Measurements from ENCODE around the gene GLT1D1. TPM values are rescaled to one million over a fixed set of nuclear protein-coding genes. Genes with fewer than 3 reads are reported as not detected.

The GLT1D1 gene
- total and polyA plus RNA-seq, 5 experiments from 2014 or later, result not detected

GRCh38 chr12:128938886-128939285 lies 85.6 kb downstream of the GLT1D1 start:
- POLR2A ChIA-PET, result no interaction called here
- Mint-ChIP-seq H3K27ac (no peak overlapping the region), H3K36me3 (no peaks in the 10 kb centered on the region), H3K27me3 (peaks cover 0 to 4% (median 0%) of the 10 kb centered on the region in 5 donors), H3K9me3 (no peaks in the 10 kb centered on the region), H3K4me3 (no peak overlapping the region), H3K4me1 (no peaks in the 10 kb centered on the region)
- DNase-seq, result no peak
- no peak for ATAC-seq

- no peaks in the 10 kb centered on the region for H3K36me3 Mint-ChIP-seq
- no peak overlapping the region for H3K4me3 Mint-ChIP-seq
These were observed 87.0 kb downstream of the GLT1D1 start for GRCh38 chr12:128940090-128940888.

DNA sequence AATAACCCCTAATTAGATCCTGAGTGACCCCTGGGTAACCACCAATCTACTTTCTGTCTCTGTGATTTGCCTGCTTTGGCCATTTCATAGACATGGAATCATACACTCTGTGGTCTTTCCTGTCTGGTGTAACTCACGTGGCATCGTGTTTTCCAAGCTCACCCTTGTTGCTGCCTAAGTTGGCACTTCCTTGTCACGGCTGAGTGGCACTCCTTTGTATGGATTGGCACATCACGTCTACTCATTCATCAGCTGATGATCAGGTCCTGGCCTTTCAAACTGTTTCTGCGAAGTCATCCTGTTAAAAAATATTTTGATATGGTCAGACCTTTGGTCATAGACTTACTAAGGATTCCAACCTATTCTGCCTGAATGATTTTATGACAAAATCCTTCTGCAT lies 87.7 kb downstream of the GLT1D1 start:
- Mint-ChIP-seq H3K9me3 (no peaks in the 10 kb centered on the region), H3K27ac (no peak overlapping the region), H3K4me1 (no peaks in the 10 kb centered on the region), H3K36me3 (no peaks in the 10 kb centered on the region), H3K4me3 (no peak overlapping the region), H3K27me3 (no peaks in the 10 kb centered on the region)
- DNase-seq, result no peak
- no peak for ATAC-seq
- POLR2A ChIA-PET, result no interaction called here

More at GRCh38 chr12:128940090-128940888, 87.0 kb downstream of the GLT1D1 start:
- Mint-ChIP-seq H3K27me3 (no peaks in the 10 kb centered on the region), H3K27ac (no peak overlapping the region), H3K9me3 (no peaks in the 10 kb centered on the region), H3K4me1 (no peaks in the 10 kb centered on the region)
- POLR2A ChIA-PET, result no interaction called here
- DNase-seq (no peak), ATAC-seq (no peak)

DNA sequence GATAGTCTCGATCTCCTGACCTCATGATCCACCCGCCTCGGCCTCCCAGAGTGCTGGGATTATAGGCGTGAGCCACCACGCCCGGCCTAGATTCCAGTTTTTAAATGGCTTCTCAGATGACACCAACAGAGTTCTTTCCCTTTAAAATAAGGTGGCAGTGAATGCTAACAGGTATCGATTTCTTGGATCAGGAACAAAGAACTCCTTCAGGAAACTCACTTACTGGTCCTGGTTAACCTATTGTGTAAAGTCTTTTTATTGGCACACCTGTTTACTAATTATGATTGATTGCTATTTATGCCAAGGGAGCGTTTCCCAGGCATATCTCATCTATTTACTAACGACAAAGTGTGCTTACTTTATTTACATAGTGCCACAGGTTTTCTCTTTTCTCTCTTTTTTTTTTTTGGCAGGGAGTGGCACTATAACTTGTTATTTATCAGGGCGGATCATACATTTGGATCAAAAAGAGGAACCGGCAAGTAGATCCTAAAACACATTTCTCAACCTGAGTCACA lies 89.7 kb downstream of the GLT1D1 start:
- H3K27me3 Mint-ChIP-seq, result peaks cover 0 to 3% (median 0%) of the 10 kb centered on the region in 5 donors
- POLR2A ChIA-PET, result no interaction called here
- no peak for DNase-seq
- no peaks in the 10 kb centered on the region for H3K36me3 Mint-ChIP-seq
- H3K4me1 Mint-ChIP-seq, result no peaks in the 10 kb centered on the region
- H3K9me3 Mint-ChIP-seq, result no peaks in the 10 kb centered on the region
- no peak for ATAC-seq
- H3K4me3 Mint-ChIP-seq, result no peak overlapping the region
- H3K27ac Mint-ChIP-seq, result peak overlapping the region in 1 of 10 donors; percentile 40

GRCh38 chr12:128944956-128945355 lies 91.7 kb downstream of the GLT1D1 start:
- Mint-ChIP-seq H3K9me3 (no peaks in the 10 kb centered on the region), H3K4me3 (no peak overlapping the region), H3K4me1 (no peaks in the 10 kb centered on the region), H3K27me3 (peaks cover 0 to 3% (median 0%) of the 10 kb centered on the region in 5 donors), H3K36me3 (no peaks in the 10 kb centered on the region), H3K27ac (no peak overlapping the region)
- ATAC-seq, result no peak
- POLR2A ChIA-PET, result no interaction called here
- DNase-seq, result no peak

DNA sequence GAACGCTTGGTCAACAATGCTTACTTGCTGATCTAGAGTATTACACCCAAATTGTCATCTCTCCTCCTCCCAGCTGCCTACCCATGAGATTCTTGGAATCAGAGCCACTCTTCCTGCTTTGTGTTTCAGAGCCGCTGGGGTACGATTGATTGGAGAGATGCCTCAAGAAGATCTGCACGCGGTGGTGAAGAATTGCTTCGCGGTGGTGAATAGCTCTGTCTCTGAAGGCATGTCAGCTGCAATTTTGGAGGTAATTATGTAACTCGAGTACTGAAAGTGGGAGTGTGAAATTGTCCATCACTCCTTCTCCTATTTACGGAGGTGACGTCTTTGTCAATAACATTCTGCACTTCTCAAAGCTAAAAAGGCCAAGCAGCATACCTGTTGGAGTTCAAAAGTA lies 93.9 kb downstream of the GLT1D1 start:
- Mint-ChIP-seq H3K27ac (no peak overlapping the region), H3K9me3 (peaks cover 0 to 9% (median 0%) of the 10 kb centered on the region in 9 donors), H3K27me3 (peaks cover 0 to 3% (median 0%) of the 10 kb centered on the region in 5 donors), H3K4me1 (no peaks in the 10 kb centered on the region), H3K4me3 (no peak overlapping the region), H3K36me3 (no peaks in the 10 kb centered on the region)
- POLR2A ChIA-PET, result no interaction called here
- no peak for DNase-seq
- ATAC-seq, result no peak

GRCh38 chr12:128949086-128949485 lies 95.8 kb downstream of the GLT1D1 start:
- ATAC-seq (no peak), DNase-seq (no peak)
- Mint-ChIP-seq H3K27ac (no peak overlapping the region), H3K4me3 (no peak overlapping the region), H3K4me1 (no peaks in the 10 kb centered on the region), H3K36me3 (no peaks in the 10 kb centered on the region), H3K27me3 (peaks cover 0 to 3% (median 0%) of the 10 kb centered on the region in 5 donors), H3K9me3 (peaks cover 0 to 9% (median 0%) of the 10 kb centered on the region in 9 donors)
- POLR2A ChIA-PET, result no interaction called here

GRCh38 chr12:128951448-128951847 lies 98.2 kb downstream of the GLT1D1 start:
- H3K9me3 Mint-ChIP-seq, result peaks cover 0 to 9% (median 0%) of the 10 kb centered on the region in 9 donors
- no peak for DNase-seq
- POLR2A ChIA-PET, result no interaction called here
- no peaks in the 10 kb centered on the region for H3K4me1 Mint-ChIP-seq
- H3K27me3 Mint-ChIP-seq, result peaks cover 3 to 15% (median 6%) of the 10 kb centered on the region in 5 donors
- H3K4me3 Mint-ChIP-seq, result no peak overlapping the region
- ATAC-seq, result no peak
- no peak overlapping the region for H3K27ac Mint-ChIP-seq
- H3K36me3 Mint-ChIP-seq, result peaks cover 0 to 2% (median 0%) of the 10 kb centered on the region in 3 donors

- ATAC-seq (no peak), DNase-seq (no peak)
- Mint-ChIP-seq H3K4me3 (no peak overlapping the region), H3K4me1 (peaks cover 0 to 1% (median 0%) of the 10 kb centered on the region in 4 donors), H3K27me3 (peaks cover 14 to 40% (median 22%) of the 10 kb centered on the region in 5 donors), H3K36me3 (peaks cover 0 to 8% (median 0%) of the 10 kb centered on the region in 3 donors), H3K9me3 (peaks cover 0 to 5% (median 0%) of the 10 kb centered on the region in 9 donors), H3K27ac (peak overlapping the region in 1 of 10 donors; percentile 56)
- POLR2A ChIA-PET, result no interaction called here
These were observed 103.5 kb downstream of the GLT1D1 start for GRCh38 chr12:128956755-128957154.

- DNase-seq, result no peak
- Mint-ChIP-seq H3K4me3 (peak overlapping the region in 2 of 10 donors; percentile 6 to 20), H3K4me1 (peaks cover 0 to 1% (median 0%) of the 10 kb centered on the region in 4 donors), H3K9me3 (peaks cover 0 to 8% (median 4%) of the 10 kb centered on the region in 9 donors), H3K36me3 (peaks cover 0 to 13% (median 0%) of the 10 kb centered on the region in 3 donors), H3K27me3 (peaks cover 14 to 37% (median 22%) of the 10 kb centered on the region in 5 donors), H3K27ac (no peak overlapping the region)
- ATAC-seq, result no peak
- POLR2A ChIA-PET, result no interaction called here
These were observed 106.6 kb downstream of the GLT1D1 start for GRCh38 chr12:128959901-128960300.

DNA sequence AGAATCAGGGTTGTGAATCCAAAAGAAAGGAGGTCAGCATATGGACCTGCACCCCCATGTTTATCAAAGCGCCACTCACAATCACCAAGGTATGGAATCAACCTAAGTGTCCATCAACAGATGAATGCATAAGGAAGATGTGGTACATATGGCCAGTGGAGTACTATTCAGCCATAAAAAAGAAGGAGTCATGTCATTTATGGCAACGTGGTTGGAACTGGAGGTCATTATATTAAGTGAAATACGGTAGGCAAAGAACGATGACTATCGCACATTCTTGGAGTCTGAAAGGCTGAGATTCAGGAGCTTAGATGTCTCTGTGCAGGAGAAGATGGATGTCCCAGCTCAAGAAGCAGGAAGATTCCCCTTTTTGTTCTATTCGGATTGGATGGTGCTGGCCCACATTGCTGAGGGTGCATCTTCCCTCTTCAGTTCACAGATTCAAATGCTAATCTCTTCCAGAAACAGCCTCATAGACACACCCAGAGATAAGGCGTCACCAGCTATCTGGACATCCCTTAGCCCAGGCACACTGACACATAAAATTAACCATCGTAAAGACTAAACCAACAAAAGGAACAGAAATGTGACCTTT lies 108.1 kb downstream of the GLT1D1 start:
- Mint-ChIP-seq H3K36me3 (peaks cover 0 to 11% (median 0%) of the 10 kb centered on the region in 3 donors), H3K9me3 (peaks cover 0 to 11% (median 5%) of the 10 kb centered on the region in 9 donors), H3K27ac (no peak overlapping the region), H3K4me1 (peaks cover 0 to 1% (median 0%) of the 10 kb centered on the region in 4 donors), H3K27me3 (peaks cover 8 to 30% (median 18%) of the 10 kb centered on the region in 5 donors), H3K4me3 (no peak overlapping the region)
- DNase-seq, result no peak
- POLR2A ChIA-PET, result no interaction called here
- ATAC-seq, result no peak

GRCh38 chr12:128961957-128962356 lies 108.7 kb downstream of the GLT1D1 start:
- Mint-ChIP-seq H3K36me3 (peaks cover 0 to 6% (median 0%) of the 10 kb centered on the region in 3 donors), H3K9me3 (peaks cover 0 to 11% (median 5%) of the 10 kb centered on the region in 9 donors), H3K4me3 (no peak overlapping the region), H3K27ac (no peak overlapping the region), H3K4me1 (no peaks in the 10 kb centered on the region), H3K27me3 (peaks cover 4 to 24% (median 13%) of the 10 kb centered on the region in 5 donors)
- DNase-seq (no peak), ATAC-seq (no peak)
- POLR2A ChIA-PET, result no interaction called here

DNA sequence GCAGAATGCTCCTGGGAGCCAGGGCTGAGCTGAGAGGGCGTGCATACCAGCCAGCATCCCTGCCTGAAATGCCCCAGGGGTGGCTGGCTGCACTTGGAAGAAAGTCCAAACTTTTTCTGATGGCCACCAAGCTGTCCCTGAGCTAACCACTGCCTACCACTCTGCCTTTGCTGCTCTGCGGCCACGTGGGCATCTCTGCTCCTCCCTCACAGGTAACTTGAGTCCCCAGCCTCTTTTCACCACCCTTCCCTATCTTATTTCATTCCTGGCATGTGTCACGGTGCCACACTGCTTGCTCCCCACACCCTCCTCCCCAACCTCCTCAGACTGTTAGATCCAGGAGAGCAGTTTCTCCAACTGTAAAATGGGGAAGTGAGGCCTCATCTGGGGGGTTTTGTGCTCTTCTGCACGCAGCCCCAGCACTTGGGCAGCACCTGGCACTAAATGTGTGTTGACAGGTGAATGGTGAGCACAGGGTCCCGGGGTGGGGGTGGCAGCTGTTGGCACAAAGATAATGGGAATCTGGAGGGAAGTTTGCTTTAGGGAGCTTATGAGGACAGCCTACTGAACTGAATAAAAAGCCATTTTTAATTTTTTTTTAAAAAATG lies 113.0 kb downstream of the GLT1D1 start:
- ATAC-seq (no peak), DNase-seq (no peak)
- peaks cover 0 to 4% (median 3%) of the 10 kb centered on the region in 4 donors for H3K4me1 Mint-ChIP-seq
- H3K9me3 Mint-ChIP-seq, result peaks cover 0 to 11% (median 3%) of the 10 kb centered on the region in 9 donors
- H3K27ac Mint-ChIP-seq, result no peak overlapping the region
- H3K4me3 Mint-ChIP-seq, result no peak overlapping the region
- POLR2A ChIA-PET, result no interaction called here
- peaks cover 3 to 23% (median 12%) of the 10 kb centered on the region in 5 donors for H3K27me3 Mint-ChIP-seq
- H3K36me3 Mint-ChIP-seq, result peaks cover 0 to 5% (median 0%) of the 10 kb centered on the region in 3 donors
